Astrocyte (in vitro differentiated cells and primary cell): ENCODE data around the gene FAM83D. TPM values are rescaled to one million over a fixed set of nuclear protein-coding genes. Genes with fewer than 3 reads are reported as not detected.

Experiments used
- DNase-seq: peaks from one replicate; pipeline ENCODE4 v3.0.0-alpha.2; 2010; ENCODE audit warnings: low read depth
- FAIRE-seq: peaks from 2 replicates; lab custom pipeline; 2011; peaks lifted over from hg19 to GRCh38; lab: Jason Lieb, UNC
- H2AFZ ChIP-seq: 2 replicates; pipeline ENCODE4 v1.6.0; 2012; ENCODE audit warnings: low read depth, low read length, inconsistent platforms
- H3K27ac ChIP-seq: 2 replicates; pipeline ENCODE4 v1.5.1; 2011; ENCODE audit warnings: low read depth, low read length, inconsistent platforms
- H3K27me3 ChIP-seq: 2 replicates; pipeline ENCODE4 v1.6.0; 2011; ENCODE audit warnings: low read length, inconsistent platforms; ENCODE audit not compliant: insufficient read depth
- H3K36me3 ChIP-seq: 2 replicates; pipeline ENCODE4 v1.5.1; 2011; ENCODE audit warnings: low read length, inconsistent platforms; ENCODE audit not compliant: insufficient read depth
- H3K4me1 ChIP-seq: 2 replicates; pipeline ENCODE4 v1.5.1; 2011; ENCODE audit warnings: low read length, inconsistent platforms; ENCODE audit not compliant: insufficient read depth
- H3K4me2 ChIP-seq: 2 replicates; pipeline ENCODE4 v1.6.0; 2012; ENCODE audit warnings: low read length, inconsistent platforms
- H3K4me3 ChIP-seq: 2 replicates; pipeline ENCODE4 v1.5.1; 2011; ENCODE audit warnings: low read depth, mild to moderate bottlenecking, low read length, inconsistent platforms; ENCODE audit not compliant: insufficient read depth
- H3K79me2 ChIP-seq: 2 replicates; pipeline ENCODE4 v1.6.0; 2012; ENCODE audit warnings: mild to moderate bottlenecking, low read length, inconsistent platforms; ENCODE audit not compliant: insufficient read depth
- H3K9ac ChIP-seq: 2 replicates; pipeline ENCODE4 v1.6.0; 2012; ENCODE audit warnings: mild to moderate bottlenecking, low read length, inconsistent platforms
- H3K9me3 ChIP-seq: 2 replicates; pipeline ENCODE4 v1.5.1; 2012; ENCODE audit warnings: low read depth, mild to moderate bottlenecking, low read length, inconsistent platforms; ENCODE audit not compliant: insufficient read depth
- H4K20me1 ChIP-seq: 2 replicates; pipeline ENCODE4 v1.6.0; 2012; ENCODE audit warnings: low read length, inconsistent platforms; ENCODE audit not compliant: insufficient read depth
- H3K27ac Mint-ChIP-seq: one replicate; pipeline ENCODE4 v1.8.0; 2021; ENCODE audit warnings: mild to moderate bottlenecking, mixed read lengths; ENCODE audit not compliant: unreplicated experiment
- H3K27me3 Mint-ChIP-seq: one replicate; pipeline ENCODE4 v1.8.0; 2021; ENCODE audit warnings: low read depth, mixed read lengths; ENCODE audit not compliant: unreplicated experiment
- H3K36me3 Mint-ChIP-seq: one replicate; pipeline ENCODE4 v1.8.0; 2021; ENCODE audit warnings: low read depth, mixed read lengths; ENCODE audit not compliant: unreplicated experiment
- H3K4me1 Mint-ChIP-seq: one replicate; pipeline ENCODE4 v1.8.0; 2021; ENCODE audit warnings: low read depth, mixed read lengths; ENCODE audit not compliant: unreplicated experiment
- H3K4me3 Mint-ChIP-seq: one replicate; pipeline ENCODE4 v1.8.0; 2021; ENCODE audit warnings: mild to moderate bottlenecking, moderate library complexity, mixed read lengths; ENCODE audit not compliant: unreplicated experiment
- H3K9me3 Mint-ChIP-seq: one replicate; pipeline ENCODE4 v1.8.0; 2021; ENCODE audit warnings: mild to moderate bottlenecking, mixed read lengths; ENCODE audit not compliant: unreplicated experiment
- EZH2 ChIP-seq: IDR thresholded peaks from 2 replicates; pipeline ENCODE4 v1.6.1; 2012; ENCODE audit warnings: mild to moderate bottlenecking, low read length, inconsistent platforms; ENCODE audit not compliant: insufficient read depth
- total RNA-seq: library from RNA; stranded (reverse); gene quantifications from 2 replicates; pipeline ENCODE4 v1.2.1, GENCODE V29; 2021
- TF ChIP-seq, protein P1 (sequence below): IDR thresholded peaks from 2 replicates; pipeline ENCODE4 v1.5.1; 2011; ENCODE audit warnings: low read depth, mild to moderate bottlenecking, inconsistent platforms, low read length, moderate library complexity; ENCODE audit not compliant: insufficient read depth

FAM83D gene
- total RNA-seq, 1 donor from 2014 or later = 3.3 TPM

DNA sequence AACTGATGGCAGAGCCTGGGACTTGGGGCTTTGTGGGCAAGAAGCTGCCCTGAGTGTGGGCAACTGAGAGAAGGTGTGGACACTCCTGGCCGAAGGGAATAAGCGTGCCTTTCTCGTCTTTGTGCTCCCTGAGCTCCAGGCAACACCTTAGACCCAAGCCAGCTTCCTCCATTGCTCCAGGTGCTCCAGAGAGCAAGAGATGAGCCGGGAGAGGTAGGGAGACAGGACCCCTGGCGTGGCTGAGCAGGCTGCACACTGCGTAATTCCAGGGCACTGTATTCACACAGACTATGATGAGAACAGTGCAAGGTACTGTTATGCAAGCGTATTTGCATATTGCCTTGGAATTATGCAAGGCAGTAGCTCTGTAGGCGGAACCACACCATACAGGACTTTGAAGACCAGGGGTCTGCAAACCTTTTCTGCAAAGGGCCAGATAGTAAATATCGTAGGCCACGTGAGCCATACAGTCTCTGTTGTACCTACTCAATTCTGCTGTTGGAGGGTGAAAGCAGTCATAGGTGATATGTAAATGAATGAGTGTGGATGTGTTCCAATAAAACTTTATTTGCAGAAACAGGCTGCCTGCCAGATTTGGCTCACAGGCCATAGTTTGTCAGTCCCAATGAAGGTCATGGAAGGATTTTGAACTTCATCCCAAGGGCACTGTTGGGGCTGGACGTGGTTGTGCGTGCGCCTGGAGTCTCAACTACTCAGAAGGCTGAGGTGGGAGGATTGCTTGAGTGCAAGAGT, 42.1 kb upstream of the FAM83D start:
- Mint-ChIP-seq H3K27ac (no peak overlapping the region), H3K4me3 (no peak overlapping the region)
- TF ChIP-seq, protein P1, sequence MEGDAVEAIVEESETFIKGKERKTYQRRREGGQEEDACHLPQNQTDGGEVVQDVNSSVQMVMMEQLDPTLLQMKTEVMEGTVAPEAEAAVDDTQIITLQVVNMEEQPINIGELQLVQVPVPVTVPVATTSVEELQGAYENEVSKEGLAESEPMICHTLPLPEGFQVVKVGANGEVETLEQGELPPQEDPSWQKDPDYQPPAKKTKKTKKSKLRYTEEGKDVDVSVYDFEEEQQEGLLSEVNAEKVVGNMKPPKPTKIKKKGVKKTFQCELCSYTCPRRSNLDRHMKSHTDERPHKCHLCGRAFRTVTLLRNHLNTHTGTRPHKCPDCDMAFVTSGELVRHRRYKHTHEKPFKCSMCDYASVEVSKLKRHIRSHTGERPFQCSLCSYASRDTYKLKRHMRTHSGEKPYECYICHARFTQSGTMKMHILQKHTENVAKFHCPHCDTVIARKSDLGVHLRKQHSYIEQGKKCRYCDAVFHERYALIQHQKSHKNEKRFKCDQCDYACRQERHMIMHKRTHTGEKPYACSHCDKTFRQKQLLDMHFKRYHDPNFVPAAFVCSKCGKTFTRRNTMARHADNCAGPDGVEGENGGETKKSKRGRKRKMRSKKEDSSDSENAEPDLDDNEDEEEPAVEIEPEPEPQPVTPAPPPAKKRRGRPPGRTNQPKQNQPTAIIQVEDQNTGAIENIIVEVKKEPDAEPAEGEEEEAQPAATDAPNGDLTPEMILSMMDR = no peak
- no peak for TF ChIP-seq EZH2

DNA sequence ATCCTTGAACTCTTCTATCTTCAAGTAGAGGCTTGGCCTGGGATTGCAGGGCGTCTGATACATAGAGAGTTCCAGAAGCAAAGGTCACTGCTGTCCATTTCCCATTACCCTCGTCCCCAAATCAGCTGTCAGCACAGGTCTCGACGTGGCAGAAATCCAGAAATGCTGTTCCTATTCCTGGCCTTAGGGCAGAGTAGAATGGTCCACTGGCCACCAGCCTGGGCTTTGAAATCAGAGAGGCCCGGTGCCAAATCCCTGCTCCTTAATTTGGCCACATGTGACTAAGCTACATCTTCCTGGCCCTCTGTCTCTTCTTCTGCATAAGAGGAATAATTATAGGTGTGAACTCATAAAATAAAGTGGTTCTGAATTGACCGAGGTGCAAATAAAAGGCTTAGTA, 40.9 kb upstream of the FAM83D start:
- H3K27ac Mint-ChIP-seq = no peak overlapping the region
- H4K20me1 ChIP-seq = no peaks in the 10 kb centered on the region
- H3K79me2 ChIP-seq = no peaks in the 10 kb centered on the region
- H3K4me2 ChIP-seq = no peak overlapping the region
- peaks cover 3% of the 10 kb centered on the region for H3K4me1 Mint-ChIP-seq
- no peaks in the 10 kb centered on the region for H3K4me1 ChIP-seq
- FAIRE-seq (no peak), DNase-seq (no peak)
- H3K36me3 ChIP-seq = no peaks in the 10 kb centered on the region
- H2AFZ ChIP-seq = no peak overlapping the region
- H3K9ac ChIP-seq = no peak overlapping the region
- no peak overlapping the region for H3K27ac ChIP-seq
- H3K27me3 ChIP-seq = peaks cover 2% of the 10 kb centered on the region
- peaks cover 12% of the 10 kb centered on the region for H3K27me3 Mint-ChIP-seq
- no peaks in the 10 kb centered on the region for H3K9me3 Mint-ChIP-seq
- no peak overlapping the region for H3K4me3 ChIP-seq
- H3K36me3 Mint-ChIP-seq = no peaks in the 10 kb centered on the region
- H3K4me3 Mint-ChIP-seq = no peak overlapping the region
- H3K9me3 ChIP-seq = no peaks in the 10 kb centered on the region
- TF ChIP-seq, protein P1 = no peak
- TF ChIP-seq EZH2 = no peak

More for the DNA sequence above, 42.1 kb upstream of the FAM83D start:
- Histone ChIP-seq H3K9ac (no peak overlapping the region), H3K9me3 (no peaks in the 10 kb centered on the region), H3K4me3 (no peak overlapping the region), H3K36me3 (no peaks in the 10 kb centered on the region), H3K79me2 (no peaks in the 10 kb centered on the region), H4K20me1 (no peaks in the 10 kb centered on the region), H3K27ac (no peak overlapping the region), H3K4me2 (no peak overlapping the region), H3K4me1 (no peaks in the 10 kb centered on the region), H3K27me3 (peaks cover 6% of the 10 kb centered on the region), H2AFZ (no peak overlapping the region)
- Mint-ChIP-seq H3K36me3 (no peaks in the 10 kb centered on the region), H3K4me1 (peaks cover 3% of the 10 kb centered on the region), H3K9me3 (no peaks in the 10 kb centered on the region), H3K27me3 (peaks cover 19% of the 10 kb centered on the region)
- no peak for FAIRE-seq
- DNase-seq = no peak
